Testis (tissue), 3 donors: ENCODE measurements around the gene HMGA1. TPM values are rescaled to one million over a fixed set of nuclear protein-coding genes. Genes with fewer than 3 reads are reported as not detected.

ENCODE experiments used
- DNase-seq: peaks from one replicate; pipeline ENCODE4 v3.0.0-alpha.2; 2019
- H3K27ac ChIP-seq, 2 donors: fragments of 200-600 bp; sonication (generic); one replicate each; pipeline ENCODE4 v1.5.1; 2019
- H3K27me3 ChIP-seq: fragments of 200-600 bp; sonication (generic); one replicate; pipeline ENCODE4 v1.5.1; 2019
- H3K36me3 ChIP-seq: fragments of 200-600 bp; sonication (generic); one replicate; pipeline ENCODE4 v1.5.1; 2017; ENCODE audit warnings: low read depth; ENCODE audit errors: missing control alignments
- H3K4me1 ChIP-seq: fragments of 200-600 bp; sonication (generic); one replicate; pipeline ENCODE4 v1.5.1; 2019
- H3K4me3 ChIP-seq, 2 donors: fragments of 200-600 bp; sonication (generic); one replicate each; pipeline ENCODE4 v1.5.1; 2017 to 2019
- H3K9me3 ChIP-seq: fragments of 200-600 bp; sonication (generic); one replicate; pipeline ENCODE4 v1.5.1; 2017
- POLR2A ChIP-seq: fragments of 450-650 bp; IDR thresholded peaks from one replicate; pipeline ENCODE4 v1.6.1; 2017; ENCODE audit warnings: antibody characterized with exemption, mild to moderate bottlenecking, moderate library complexity
- WGBS, 2 donors: methylation state at CpG; one replicate each; pipeline ENCODE4 v1.1.5; 2018; 5-methylcytosine and 5-hydroxymethylcytosine counted together
- intact Hi-C: fragments of 100-400 bp; cut with DNase I; formaldehyde crosslinking; loops from one replicate; pipeline ENCODE4 v1.15.1; 2023; ENCODE audit warnings: low total_unique reads
- polyA plus RNA-seq: library from polyadenylated mRNA; stranded (reverse); fragments of 350-450 nt; fragmentation: Illumina TruSeq; extraction: RNeasy Lipid Tissue Mini Kit (QIAGEN cat#74804); gene quantifications from one replicate; pipeline ENCODE4 v1.2.3, GENCODE V29; 2014; ENCODE audit warnings: low read depth, low replicate concordance; ENCODE audit not compliant: insufficient read depth
- total RNA-seq, 2 donors: library from RNA; depleted of rRNA; stranded (reverse); fragments of >200 nt; gene quantifications; one replicate each; pipeline ENCODE4 v1.2.3, GENCODE V29; 2016
- TF ChIP-seq, protein P1 (sequence below), 3 experiments: fragments of 450-650 bp in 2 of 3; fragments of 200-600 bp in 1 of 3; sonication (generic) in 1 of 3; IDR thresholded peaks; one replicate each; pipeline ENCODE4 v1.5.1; 2016 to 2019; ENCODE audit warnings: antibody characterized with exemption in 3 of 3, mild to moderate bottlenecking in 2 of 3, moderate library complexity in 1 of 3

The HMGA1 gene
- total and polyA plus RNA-seq, 3 donors from 2014 or later, result 136 to 204 (median 184) TPM

DNA sequence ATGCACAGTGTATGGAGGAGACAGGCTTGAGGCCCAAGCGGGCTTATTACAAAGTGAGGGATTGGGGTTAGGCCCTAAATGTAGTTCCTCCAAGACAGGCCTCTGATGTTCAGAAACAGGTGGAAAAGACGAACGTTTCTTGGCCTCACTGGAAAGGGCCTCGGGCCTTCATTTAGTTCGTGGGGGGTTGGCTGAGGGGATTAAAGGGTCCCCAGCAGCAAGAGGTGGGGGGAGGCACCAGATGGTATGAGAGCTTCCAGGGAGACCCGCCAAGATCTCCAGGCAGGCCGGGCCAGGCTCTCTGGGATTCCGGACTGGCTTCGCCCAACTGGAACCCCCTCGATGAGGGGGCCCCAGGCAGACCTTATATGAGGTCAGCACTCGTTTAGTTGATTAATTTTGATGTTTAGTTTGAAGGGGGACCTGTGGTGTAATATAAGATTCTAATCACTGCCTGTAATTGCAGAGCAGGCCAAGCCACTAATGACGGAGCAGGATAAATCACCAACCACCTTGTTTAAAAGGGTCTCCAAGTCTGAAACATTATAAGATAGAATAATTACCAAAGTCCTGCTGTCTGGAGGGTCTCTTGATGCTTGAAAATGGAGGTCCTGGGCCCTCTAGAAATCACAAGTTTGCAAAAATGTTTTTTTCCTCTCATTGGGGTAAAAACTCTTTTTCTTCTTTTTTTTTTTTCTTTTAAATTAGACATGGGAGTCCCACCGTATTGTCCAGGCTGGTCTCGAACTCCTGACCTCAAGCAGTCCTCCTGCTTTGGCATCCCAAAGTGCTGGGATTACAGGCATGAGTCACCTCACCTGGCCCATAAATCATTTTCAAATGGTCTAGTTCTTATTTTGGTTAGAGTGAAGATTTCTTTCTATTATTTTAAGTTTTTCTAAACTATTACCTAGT is 2.2 kb downstream of the HMGA1 start:
- intact Hi-C loops, result no loop called here
- Histone ChIP-seq H3K36me3 (no peaks in the 10 kb centered on the region), H3K9me3 (no peaks in the 10 kb centered on the region), H3K27me3 (no peaks in the 10 kb centered on the region), H3K4me1 (no peaks in the 10 kb centered on the region), H3K27ac (no peak overlapping the region), H3K4me3 (peak overlapping the region in 1 of 2 donors; percentile 56)
- no peak for DNase-seq
- whole genome bisulfite sequencing, 2 donors, result 44 to 80% methylated on average over 8 to 14 of the region's 14 CpGs
- TF ChIP-seq, protein P1, sequence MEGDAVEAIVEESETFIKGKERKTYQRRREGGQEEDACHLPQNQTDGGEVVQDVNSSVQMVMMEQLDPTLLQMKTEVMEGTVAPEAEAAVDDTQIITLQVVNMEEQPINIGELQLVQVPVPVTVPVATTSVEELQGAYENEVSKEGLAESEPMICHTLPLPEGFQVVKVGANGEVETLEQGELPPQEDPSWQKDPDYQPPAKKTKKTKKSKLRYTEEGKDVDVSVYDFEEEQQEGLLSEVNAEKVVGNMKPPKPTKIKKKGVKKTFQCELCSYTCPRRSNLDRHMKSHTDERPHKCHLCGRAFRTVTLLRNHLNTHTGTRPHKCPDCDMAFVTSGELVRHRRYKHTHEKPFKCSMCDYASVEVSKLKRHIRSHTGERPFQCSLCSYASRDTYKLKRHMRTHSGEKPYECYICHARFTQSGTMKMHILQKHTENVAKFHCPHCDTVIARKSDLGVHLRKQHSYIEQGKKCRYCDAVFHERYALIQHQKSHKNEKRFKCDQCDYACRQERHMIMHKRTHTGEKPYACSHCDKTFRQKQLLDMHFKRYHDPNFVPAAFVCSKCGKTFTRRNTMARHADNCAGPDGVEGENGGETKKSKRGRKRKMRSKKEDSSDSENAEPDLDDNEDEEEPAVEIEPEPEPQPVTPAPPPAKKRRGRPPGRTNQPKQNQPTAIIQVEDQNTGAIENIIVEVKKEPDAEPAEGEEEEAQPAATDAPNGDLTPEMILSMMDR (IDR thresholded peaks at IDR 0.05), result no peak
- TF ChIP-seq POLR2A, result no peak

DNA sequence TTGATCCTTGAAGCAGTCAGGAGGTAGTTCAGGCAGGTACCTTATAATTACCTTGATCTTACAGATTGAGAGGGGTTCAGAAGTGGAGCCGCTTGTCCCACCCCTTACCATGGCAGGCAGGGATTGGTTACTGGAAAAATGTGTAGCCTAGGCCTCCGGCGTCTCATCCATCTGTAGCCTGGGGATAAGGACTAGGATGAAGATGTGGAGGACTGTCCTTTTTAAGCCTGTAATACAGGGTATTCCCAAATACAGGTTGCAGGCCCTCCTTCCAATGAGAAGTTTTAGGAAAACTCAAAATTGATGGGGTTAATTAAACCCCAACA is 2.8 kb downstream of the HMGA1 start:
- no peaks in the 10 kb centered on the region for H3K36me3 ChIP-seq
- H3K4me1 ChIP-seq, result peaks cover 4% of the 10 kb centered on the region
- WGBS, 2 donors, result 65 to 87% methylated on average over 3 of the region's 3 CpGs
- intact Hi-C loops, result no loop called here
- no peak overlapping the region for H3K27ac ChIP-seq
- no peaks in the 10 kb centered on the region for H3K27me3 ChIP-seq
- no peaks in the 10 kb centered on the region for H3K9me3 ChIP-seq
- H3K4me3 ChIP-seq, result no peak overlapping the region
- no peak for TF ChIP-seq POLR2A
- TF ChIP-seq, protein P1 (IDR thresholded peaks at IDR 0.05), result no peak
- no peak for DNase-seq

DNA sequence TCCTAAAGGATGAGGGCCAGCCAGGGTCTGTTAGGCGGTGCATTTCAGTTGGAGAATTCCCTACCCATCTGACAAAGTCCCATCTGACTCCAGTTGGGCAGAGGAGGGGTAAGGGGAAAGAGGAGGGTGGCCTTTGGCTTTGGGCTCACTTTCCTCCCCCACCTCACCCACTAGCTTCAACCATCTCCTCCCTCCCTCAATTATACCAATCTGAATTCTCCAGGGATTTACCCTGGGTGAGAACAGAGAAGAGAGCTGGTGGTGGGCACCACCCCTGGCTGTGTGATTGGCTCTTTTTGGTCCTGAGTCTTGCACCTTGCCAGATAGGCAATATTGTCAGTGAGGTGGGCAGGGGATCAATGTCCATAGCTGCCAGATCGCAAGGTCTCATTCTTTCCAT is 3.2 kb downstream of the HMGA1 start:
- Histone ChIP-seq H3K36me3 (no peaks in the 10 kb centered on the region), H3K4me1 (peaks cover 4% of the 10 kb centered on the region), H3K9me3 (no peaks in the 10 kb centered on the region), H3K27me3 (no peaks in the 10 kb centered on the region), H3K4me3 (no peak overlapping the region), H3K27ac (no peak overlapping the region)
- WGBS, 2 donors, result 89 to 92% methylated on average over 2 of the region's 2 CpGs
- intact Hi-C loops, result loop anchor here (10.0 kb wide), 1 partner anchor 175 kb away; no protein-coding TSS in a partner anchor
- no peak for TF ChIP-seq POLR2A
- TF ChIP-seq, protein P1 (IDR thresholded peaks at IDR 0.05), result no peak
- DNase-seq, result no peak

DNA sequence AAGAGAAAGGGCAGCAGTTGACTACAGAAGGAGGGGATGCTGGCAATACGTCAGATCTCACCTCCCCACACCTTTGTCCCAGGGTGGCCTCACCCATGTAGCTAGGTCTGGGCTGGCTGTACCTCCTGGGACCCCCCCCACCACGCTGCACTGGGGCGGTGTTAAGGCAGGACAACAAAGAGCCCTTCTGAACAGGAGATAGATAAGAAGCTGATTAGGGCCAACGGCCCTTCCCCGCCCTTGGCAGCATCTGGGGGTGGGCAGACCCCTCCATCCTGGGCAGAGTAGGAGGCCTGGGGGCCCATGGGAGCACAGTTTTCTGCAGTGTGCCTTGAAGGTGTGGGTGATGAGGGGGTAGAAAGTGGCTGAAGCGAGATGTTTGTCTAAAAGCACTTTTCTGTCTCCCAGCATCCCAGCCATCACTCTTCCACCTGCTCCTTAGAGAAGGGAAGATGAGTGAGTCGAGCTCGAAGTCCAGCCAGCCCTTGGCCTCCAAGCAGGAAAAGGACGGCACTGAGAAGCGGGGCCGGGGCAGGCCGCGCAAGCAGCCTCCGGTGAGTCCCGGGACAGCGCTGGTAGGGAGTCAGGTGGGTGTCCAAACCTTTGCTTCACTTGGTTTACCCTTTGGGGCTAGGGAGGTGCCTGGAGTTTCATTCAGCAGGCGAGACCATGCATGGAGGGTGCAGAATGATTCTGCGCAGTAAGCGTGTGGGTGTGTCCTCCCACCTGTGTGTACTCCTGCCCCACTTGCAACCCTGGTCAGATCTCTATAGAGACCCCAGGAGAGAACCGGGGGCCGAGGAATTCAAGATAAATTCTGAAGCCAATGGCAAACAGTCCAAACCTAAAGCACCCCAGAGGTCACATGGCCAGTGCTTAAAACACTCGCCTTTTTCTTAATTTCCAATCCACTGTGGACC is 3.9 kb downstream of the HMGA1 start:
- H3K9me3 ChIP-seq, result no peaks in the 10 kb centered on the region
- WGBS, 2 donors, result 87 to 90% methylated on average over 22 of the region's 22 CpGs
- no peak for DNase-seq
- H3K4me3 ChIP-seq, result no peak overlapping the region
- intact Hi-C loops, result loop anchor here (10.0 kb wide), 1 partner anchor 174 kb away; no protein-coding TSS in a partner anchor
- H3K4me1 ChIP-seq, result peaks cover 4% of the 10 kb centered on the region
- no peak overlapping the region for H3K27ac ChIP-seq
- TF ChIP-seq POLR2A, result no peak
- TF ChIP-seq, protein P1 (IDR thresholded peaks at IDR 0.05), result no peak
- H3K27me3 ChIP-seq, result no peaks in the 10 kb centered on the region
- H3K36me3 ChIP-seq, result no peaks in the 10 kb centered on the region
